Cortex of kidney (tissue), 1 donor: ENCODE results near the gene SLC13A5.
"Not testable (repeated sequence)": the region's sequence is repeated elsewhere in the genome, so short reads cannot be mapped to it uniquely, and the experiment has no call there.

Experiments used
- DNase-seq: peaks from one replicate; lab custom pipeline; 2025; lab: John Stamatoyannopoulos, UW

Gene SLC13A5

DNA sequence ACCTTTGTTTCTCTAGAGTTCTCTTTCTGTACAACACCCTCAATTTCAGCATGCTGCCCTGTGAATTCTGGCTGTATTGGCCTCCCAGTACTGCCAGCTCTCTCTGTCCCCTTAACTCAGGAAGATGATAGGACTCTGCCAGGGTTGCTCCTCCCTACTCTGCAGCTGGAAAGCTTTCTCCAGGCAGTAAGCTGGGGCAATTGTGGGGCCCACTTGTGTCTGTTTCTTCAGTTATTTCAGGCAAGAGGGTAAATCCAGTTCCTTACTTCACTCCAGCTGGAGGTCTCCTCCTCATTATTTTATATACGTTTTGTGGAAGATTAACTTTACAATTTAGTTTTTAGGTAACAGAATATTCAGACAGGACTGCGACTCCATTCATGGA is 51.7 kb downstream of the SLC13A5 start:
- DNase-seq: no peak

DNA sequence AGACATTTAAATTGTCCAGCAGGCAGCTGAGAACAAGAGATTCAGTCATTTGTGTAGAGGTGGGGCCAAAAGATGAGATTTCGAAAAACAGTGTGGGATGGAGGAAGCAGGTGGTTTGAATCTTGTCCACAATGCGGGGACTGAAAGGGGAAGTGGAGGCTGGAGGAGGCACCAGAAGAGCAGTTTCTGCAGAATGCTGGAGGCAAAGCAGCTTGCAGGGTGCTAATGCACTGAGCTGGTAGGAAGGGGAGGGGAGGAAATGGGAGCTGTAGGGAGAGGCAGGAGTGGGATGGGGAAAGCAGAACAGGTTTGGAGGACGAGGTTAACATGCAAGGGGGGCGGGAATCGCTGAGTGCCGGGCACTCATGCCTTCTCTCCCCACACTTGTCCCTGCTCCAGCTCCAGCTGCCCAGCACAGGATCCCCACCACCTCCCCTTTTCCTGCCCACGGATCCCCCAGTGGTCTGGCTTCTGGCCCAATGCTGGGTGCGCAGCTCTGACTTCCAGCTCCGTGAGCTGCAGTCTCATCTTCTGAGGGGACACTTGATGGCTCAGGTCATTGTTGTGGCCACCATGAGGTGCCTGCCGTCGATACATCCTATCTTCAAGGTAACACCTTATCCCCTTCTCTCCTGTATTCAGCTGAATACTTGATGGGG is 52.2 kb downstream of the SLC13A5 start:
- no peak for DNase-seq

GRCh38 chr17:6660101-6660500 is 53.1 kb downstream of the SLC13A5 start:
- no peak for DNase-seq

DNA sequence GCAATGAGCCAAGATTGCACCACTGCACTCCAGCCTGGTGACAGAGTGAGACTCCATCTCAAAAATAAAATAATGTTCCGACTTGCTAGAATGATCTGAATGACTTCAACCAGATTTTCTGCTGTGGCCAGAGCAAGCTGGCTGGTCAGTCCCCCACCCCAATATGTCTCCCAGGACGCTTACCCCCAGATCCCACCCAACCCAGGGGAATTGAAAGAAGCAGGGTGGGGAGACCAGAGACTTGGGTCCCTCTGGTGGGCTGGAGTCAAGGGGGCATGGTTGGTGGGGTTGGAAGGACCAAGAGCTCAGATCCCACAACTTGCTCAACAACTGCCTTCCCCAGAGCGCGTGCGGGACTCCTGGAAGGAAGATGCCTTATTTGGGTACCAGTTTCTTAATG is 54.8 kb downstream of the SLC13A5 start:
- DNase-seq: not testable (repeated sequence)

- no peak for DNase-seq
These were observed 55.4 kb downstream of the SLC13A5 start for GRCh38 chr17:6657633-6658287.

- not testable (repeated sequence) for DNase-seq
These were observed 56.2 kb downstream of the SLC13A5 start for GRCh38 chr17:6656797-6657632.

GRCh38 chr17:6655732-6656361 is 57.3 kb downstream of the SLC13A5 start:
- DNase-seq: not testable (repeated sequence)

DNA sequence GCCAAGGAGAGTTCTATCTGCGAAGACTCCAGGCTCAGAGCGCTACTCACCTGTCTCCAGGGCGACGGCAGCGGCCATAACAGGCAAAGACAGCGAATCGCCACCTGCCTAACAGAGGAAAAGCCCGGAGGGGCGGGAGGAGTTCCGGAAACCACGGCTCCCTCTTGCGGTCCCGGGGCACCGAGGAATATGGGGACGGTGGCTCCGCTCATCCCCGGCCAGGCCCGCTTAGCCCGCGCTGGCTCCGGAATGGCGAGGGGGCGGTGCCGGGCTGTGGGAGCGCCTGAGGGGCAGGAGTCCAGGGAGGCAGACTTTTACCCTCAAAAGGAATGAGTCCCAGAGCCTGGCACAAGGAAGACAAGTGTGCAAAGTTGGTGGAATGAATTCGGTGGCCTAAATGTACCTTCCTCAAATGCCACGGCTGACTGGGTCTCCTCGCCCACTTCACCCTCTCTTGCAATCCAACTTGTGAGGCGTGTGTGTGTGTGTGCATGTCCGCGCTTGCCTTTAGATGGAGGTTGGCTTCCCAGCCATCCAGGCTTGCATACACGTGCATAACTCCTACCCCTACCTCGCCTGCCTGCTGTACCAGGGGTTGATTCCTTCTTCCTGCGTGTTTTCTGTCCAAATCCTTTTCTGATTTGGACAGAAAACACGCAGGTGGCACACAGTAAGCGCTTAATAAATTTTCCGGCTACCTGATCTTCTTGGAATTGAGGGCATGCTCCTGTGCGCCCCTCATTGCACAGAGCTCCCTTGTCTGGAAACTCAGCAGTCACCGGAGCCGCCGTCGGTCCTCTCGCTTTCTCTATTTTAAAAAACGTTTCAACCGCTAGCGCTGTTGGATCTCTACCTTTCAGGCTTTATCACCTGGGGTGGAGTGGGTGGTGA is 58.1 kb downstream of the SLC13A5 start:
- DNase-seq: no peak

DNA sequence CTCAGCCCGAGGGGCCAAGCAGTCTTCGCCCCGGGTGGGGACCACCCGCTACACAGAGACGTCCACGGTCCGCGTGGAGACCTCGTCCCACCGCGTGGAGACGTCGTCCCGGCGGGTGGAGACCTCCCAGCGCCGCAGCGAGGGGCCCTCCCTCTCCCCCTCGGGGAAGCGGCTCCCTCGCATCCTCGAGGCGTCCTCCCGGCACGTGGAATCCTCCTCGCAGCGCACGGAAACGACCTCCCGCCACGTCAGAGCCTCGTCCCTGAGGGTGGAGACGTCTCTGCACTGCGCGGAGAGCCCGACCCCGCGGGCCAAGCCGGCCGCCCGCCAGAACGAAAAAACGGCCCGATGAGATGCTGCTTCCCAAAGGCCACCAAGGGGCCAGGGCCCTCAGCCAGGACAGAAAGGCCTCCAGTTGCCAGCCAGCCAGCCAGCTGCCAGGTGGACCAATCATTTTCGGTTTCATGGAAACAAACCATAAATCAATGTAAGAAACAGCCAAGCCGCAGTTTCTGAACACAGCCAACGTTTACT is 61.2 kb downstream of the SLC13A5 start:
- no peak for DNase-seq

GRCh38 chr17:6651354-6651918 is 61.7 kb downstream of the SLC13A5 start, which contains the start of the genes C17orf100 and MED31:
TSS of gene C17orf100 (plus strand) at chr17:6651762. CDS start at chr17:6651914, 152 bp downstream.
TSS of gene MED31 (minus strand) at chr17:6651605. CDS start at chr17:6651528, 77 bp downstream.
- DNase-seq: peak; percentile 71

DNA sequence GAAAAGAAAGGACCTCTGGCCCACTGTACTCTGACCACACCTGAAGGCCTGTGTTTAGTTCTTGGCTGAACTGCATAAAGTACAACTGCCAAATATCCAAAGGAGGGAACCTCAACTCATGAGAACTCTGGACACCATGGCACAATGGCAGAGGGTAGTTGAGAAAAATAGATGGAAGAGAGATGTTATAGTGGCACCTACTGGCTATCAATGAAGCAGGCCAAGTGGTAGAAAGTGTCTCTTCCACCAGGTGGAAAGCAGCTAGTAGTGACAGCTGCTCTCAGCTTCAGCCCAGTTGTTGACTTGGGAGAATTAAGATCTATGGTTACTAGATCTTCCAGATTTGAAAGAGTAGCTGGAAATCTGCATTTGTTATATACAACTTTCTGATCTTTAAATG is 65.0 kb downstream of the SLC13A5 start:
- DNase-seq: no peak

DNA sequence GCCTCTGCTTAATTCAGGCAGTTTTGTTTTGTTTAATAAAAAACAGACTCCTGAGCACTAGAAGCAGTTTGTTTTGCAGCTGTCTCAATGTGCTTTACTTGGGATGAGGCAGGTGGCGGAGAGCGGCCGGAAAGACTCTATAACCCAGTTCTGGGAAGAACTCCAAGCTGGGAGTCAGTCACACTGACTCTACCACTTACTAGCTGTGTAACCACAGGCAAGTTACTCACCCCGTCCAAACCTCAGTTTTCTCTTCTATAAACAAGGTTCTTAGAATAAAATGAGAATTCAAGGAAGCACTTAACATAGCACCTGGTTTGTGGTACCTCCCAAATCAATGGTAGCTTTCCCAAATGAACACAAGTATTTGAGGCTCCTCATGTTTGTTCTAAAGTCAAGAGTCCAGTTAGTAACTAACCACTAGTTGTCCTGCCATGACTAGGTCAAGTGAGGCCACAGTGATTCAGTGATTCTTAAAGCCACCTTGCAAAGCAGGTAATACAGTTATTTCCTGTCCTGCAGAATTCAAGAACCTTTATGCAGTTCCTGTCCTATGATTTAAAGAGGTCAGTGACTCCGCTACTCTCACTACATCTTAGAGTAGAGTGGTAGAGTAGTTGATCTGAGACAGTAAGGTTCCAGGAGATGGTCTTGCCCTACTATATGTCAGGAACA is 69.6 kb downstream of the SLC13A5 start:
- DNase-seq: no peak

GRCh38 chr17:6642592-6642991 is 70.6 kb downstream of the SLC13A5 start:
- DNase-seq: no peak

GRCh38 chr17:6641247-6641863 is 71.8 kb downstream of the SLC13A5 start:
- DNase-seq: no peak

- DNase-seq: no peak
These were observed 72.5 kb downstream of the SLC13A5 start, which contains the start of the genes KIAA0753 and TXNDC17 for GRCh38 chr17:6640536-6641246. TSS of gene KIAA0753 (minus strand) at chr17:6640711. CDS start at chr17:6635103, 5,608 bp downstream. TSS of gene TXNDC17 (plus strand) at chr17:6641060. CDS start at chr17:6641083, 23 bp downstream.

DNA sequence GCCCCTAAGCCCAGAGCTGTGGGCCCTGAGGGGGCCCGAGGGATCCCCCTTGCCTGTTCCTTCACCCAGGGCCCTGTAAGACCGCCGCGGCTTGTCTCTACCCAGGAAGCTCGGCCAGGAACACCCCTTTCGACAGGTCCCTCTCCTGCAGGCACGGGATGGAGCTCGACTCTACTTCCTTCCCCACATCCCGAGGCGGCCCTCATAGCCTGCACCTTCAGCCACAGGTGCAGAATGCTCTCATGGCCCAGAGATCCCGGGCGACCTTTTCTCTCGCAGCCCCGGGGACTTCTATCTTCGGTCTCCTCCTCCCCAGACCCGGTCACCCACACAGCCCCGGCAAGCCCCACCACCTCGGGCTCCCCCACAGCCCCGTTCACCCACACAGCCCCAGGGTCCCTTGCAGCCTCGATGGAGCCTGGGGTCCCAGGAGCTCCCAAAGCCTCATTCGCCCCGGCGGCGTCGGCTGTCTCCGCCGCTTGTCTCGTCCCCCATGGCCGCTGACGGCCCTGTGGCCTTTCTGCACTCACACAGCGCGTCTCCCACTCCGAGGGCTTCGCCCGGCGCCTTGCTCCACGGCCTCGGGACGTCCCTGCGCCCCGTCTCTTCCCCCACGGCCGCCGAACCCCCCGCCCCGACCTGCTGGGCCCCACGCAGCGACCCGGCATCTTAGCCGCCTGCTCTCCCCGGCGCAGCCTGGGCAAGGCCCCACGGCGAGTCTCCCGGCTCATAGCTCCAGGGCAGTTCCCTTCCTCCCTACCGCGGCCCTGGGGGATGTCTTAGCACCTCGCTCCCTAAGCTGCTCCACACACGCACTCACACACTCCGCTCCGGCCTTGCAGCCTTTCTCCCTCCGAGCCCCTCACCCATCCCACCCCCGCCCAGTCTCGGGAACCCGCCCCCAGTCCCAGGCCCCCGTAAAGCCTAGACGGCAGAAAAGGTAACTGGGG is 73.3 kb downstream of the SLC13A5 start:
- DNase-seq: no peak

DNA sequence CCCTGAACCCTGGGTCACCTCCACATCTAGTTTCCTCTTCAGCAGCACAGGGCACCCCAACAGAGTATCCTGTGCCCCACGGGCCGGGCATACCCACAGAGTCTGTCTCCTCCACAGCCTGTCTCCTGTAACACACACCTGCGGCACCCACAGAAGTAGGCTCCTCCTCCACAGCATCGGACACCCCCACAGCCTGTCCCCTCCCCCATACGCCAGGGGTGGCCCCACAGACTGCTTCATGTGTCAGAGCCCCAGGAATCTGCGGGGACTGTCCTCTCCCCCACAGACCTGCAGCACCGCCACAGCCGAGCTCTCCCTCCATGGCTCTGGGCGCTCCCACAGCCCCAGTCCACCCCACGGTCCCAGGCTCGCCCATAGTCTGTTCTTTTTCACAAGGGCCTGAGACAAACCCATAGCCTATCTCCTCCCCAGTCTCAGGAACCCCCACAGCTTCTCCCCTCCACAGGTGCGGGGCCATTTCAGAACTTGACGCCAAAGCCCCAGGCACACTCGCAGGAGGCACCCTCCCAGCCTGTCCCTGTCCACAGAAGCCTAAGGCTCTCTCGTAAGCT is 74.1 kb downstream of the SLC13A5 start:
- DNase-seq: no peak
